GM12878 (cell line): ENCODE results near the gene IVD. TPM values are rescaled to one million over a fixed set of nuclear protein-coding genes. Genes with fewer than 3 reads are reported as not detected.

Experiments used
- ATAC-seq: fragments of 200-7000 bp; cut with Tn5 transposase; 3 replicates; pipeline ENCODE4 v1.9.1; 2020; ENCODE audit warnings: mild to moderate bottlenecking, moderate library complexity
- BruUV-seq: library from RNA; stranded (reverse); fragments of 400-500 nt; replicated peaks from 2 replicates; lab custom pipeline; 2021; lab: Mats Ljungman, UMichigan
- CTCF ChIA-PET: fragments of 300-600 bp; sonication (Branson Sonifier 250); formaldehyde crosslinking; extraction: SDS; loops from one replicate; lab custom pipeline; 2021; ENCODE audit warnings: inconsistent platforms; lab: Yijun Ruan, JAX
- POLR2A ChIA-PET: fragments of 350-600 bp; formaldehyde crosslinking; extraction: SDS; loops from one replicate; lab custom pipeline; 2021; ENCODE audit warnings: inconsistent platforms; lab: Charles Lee
- RAD21 ChIA-PET: fragments of 300-600 bp; sonication (Branson Sonifier 250); formaldehyde crosslinking; loops from one replicate; lab custom pipeline; 2023; ENCODE audit warnings: antibody characterized with exemption; ENCODE audit not compliant: unreplicated experiment; lab: Charles Lee
- SMC1A ChIA-PET: fragments of 300-600 bp; sonication (Branson Sonifier 250); formaldehyde crosslinking; loops from one replicate; lab custom pipeline; 2023; ENCODE audit not compliant: unreplicated experiment, uncharacterized antibody; lab: Charles Lee
- DNase-seq: peaks from one replicate; pipeline ENCODE4 v3.0.0-alpha.2; 2011; ENCODE audit warnings: low read depth, low spot score
- FAIRE-seq: peaks from 3 replicates; lab custom pipeline; 2011; peaks lifted over from hg19 to GRCh38; lab: Jason Lieb, UNC
- H2AFZ ChIP-seq: 2 replicates; pipeline ENCODE4 v1.6.0; 2011; ENCODE audit warnings: low read depth, low read length, control low read depth; ENCODE audit not compliant: control insufficient read depth
- H3K27ac ChIP-seq: 2 replicates; pipeline ENCODE4 v1.5.1; 2011; ENCODE audit warnings: control low read depth; ENCODE audit not compliant: control insufficient read depth, insufficient read depth
- H3K27me3 ChIP-seq, 2 experiments: replicated peaks in 1 of 2; 2 replicates each; pipeline versions ENCODE4 v1.6.0 to v1.6.1; 2011; ENCODE audit warnings: low read length in 1 of 2; ENCODE audit not compliant: control insufficient read depth in 2 of 2, insufficient read depth in 2 of 2
- H3K36me3 ChIP-seq, 2 experiments: 2 replicates each; pipeline ENCODE4 v1.5.1; 2011; ENCODE audit warnings: low read length in 1 of 2; ENCODE audit not compliant: control insufficient read depth in 2 of 2, insufficient read depth in 2 of 2
- H3K4me1 ChIP-seq: 2 replicates; pipeline ENCODE4 v1.6.1; 2011; ENCODE audit warnings: mild to moderate bottlenecking, low read length, moderate library complexity, mixed read lengths; ENCODE audit not compliant: control insufficient read depth, insufficient read depth
- H3K4me2 ChIP-seq: 2 replicates; pipeline ENCODE4 v1.6.0; 2011; ENCODE audit warnings: control low read depth; ENCODE audit not compliant: control insufficient read depth, insufficient read depth
- H3K4me3 ChIP-seq: fragments of 200-600 bp; sonication (generic); 2 replicates; pipeline ENCODE4 v1.5.1; 2016
- H3K79me2 ChIP-seq: 2 replicates; pipeline ENCODE4 v1.6.0; 2011; ENCODE audit warnings: low read length; ENCODE audit not compliant: control insufficient read depth, insufficient read depth
- H3K9ac ChIP-seq: 2 replicates; pipeline ENCODE4 v1.8.0; 2011; ENCODE audit warnings: low read length, control low read depth, mixed read lengths; ENCODE audit not compliant: control insufficient read depth, insufficient read depth
- H3K9me3 ChIP-seq: replicated peaks from 3 replicates; pipeline ENCODE4 v1.5.1; 2011; ENCODE audit warnings: mild to moderate bottlenecking, low read length; ENCODE audit not compliant: control insufficient read depth, insufficient read depth
- H4K20me1 ChIP-seq: 2 replicates; pipeline ENCODE4 v1.6.0; 2011; ENCODE audit not compliant: control insufficient read depth, insufficient read depth
- ATF3 ChIP-seq: IDR thresholded peaks from 2 replicates; pipeline ENCODE4 v1.6.1; 2011; ENCODE audit warnings: low read depth, mild to moderate bottlenecking, low read length, moderate library complexity, borderline replicate concordance; ENCODE audit errors: extremely low read depth
- CREB1 ChIP-seq: IDR thresholded peaks from 2 replicates; pipeline ENCODE4 v1.6.1; 2012; ENCODE audit warnings: low read depth, mild to moderate bottlenecking, inconsistent platforms
- CREM ChIP-seq: IDR thresholded peaks from 2 replicates; pipeline ENCODE4 v1.6.1; 2014; ENCODE audit warnings: antibody characterized with exemption, low read depth
- E2F4 ChIP-seq: IDR thresholded peaks from 2 replicates; pipeline ENCODE4 v1.6.1; 2012; ENCODE audit warnings: low read depth, low read length, improper control_type of control experiment
- ETV6 ChIP-seq, 2 experiments: fragments of 450-650 bp in 1 of 2; IDR thresholded peaks in 1 of 2; conservative IDR thresholded peaks in 1 of 2; 2 replicates each; pipeline ENCODE4 v1.6.1; 2014; ENCODE audit warnings: antibody characterized with exemption in 1 of 2, borderline replicate concordance in 1 of 2, low read depth in 1 of 2, mild to moderate bottlenecking in 1 of 2, moderate library complexity in 1 of 2
- GABPA ChIP-seq: IDR thresholded peaks from 2 replicates; pipeline ENCODE4 v1.6.1; 2014; ENCODE audit warnings: antibody characterized with exemption, low read depth, mild to moderate bottlenecking, inconsistent platforms
- HDAC2 ChIP-seq: fragments of 200-600 bp; sonication (generic); IDR thresholded peaks from 2 replicates; pipeline ENCODE4 v1.6.1; 2017
- JUNB ChIP-seq: IDR thresholded peaks from 2 replicates; pipeline ENCODE4 v1.6.1; 2016; ENCODE audit warnings: antibody characterized with exemption, mild to moderate bottlenecking
- MYB ChIP-seq: fragments of 150-350 bp; IDR thresholded peaks from 2 replicates; pipeline ENCODE4 v1.6.1; 2014; ENCODE audit warnings: mild to moderate bottlenecking, low read depth, low read length, borderline replicate concordance
- NFXL1 ChIP-seq: fragments of 450-650 bp; IDR thresholded peaks from 2 replicates; pipeline ENCODE4 v1.6.1; 2017; ENCODE audit warnings: antibody characterized with exemption, mild to moderate bottlenecking, borderline replicate concordance
- NFYA ChIP-seq: IDR thresholded peaks from 2 replicates; pipeline ENCODE4 v1.6.1; 2011; ENCODE audit warnings: low read depth, mild to moderate bottlenecking, low read length, improper control_type of control experiment, borderline replicate concordance
- RB1 ChIP-seq: fragments of 450-650 bp; formaldehyde crosslinking; IDR thresholded peaks from 2 replicates; pipeline ENCODE4 v1.6.1; 2017; ENCODE audit warnings: mild to moderate bottlenecking, borderline replicate concordance
- RUNX3 ChIP-seq: IDR thresholded peaks from 2 replicates; pipeline ENCODE4 v1.6.1; 2012; ENCODE audit warnings: low read length, inconsistent platforms
- SIN3A ChIP-seq: IDR thresholded peaks from 2 replicates; pipeline ENCODE4 v1.6.1; 2012; ENCODE audit warnings: low read depth, low read length, improper control_type of control experiment
- SMARCA5 ChIP-seq: fragments of 450-650 bp; IDR thresholded peaks from 2 replicates; pipeline ENCODE4 v1.6.1; 2017; ENCODE audit warnings: mild to moderate bottlenecking
- SMC3 ChIP-seq: IDR thresholded peaks from 2 replicates; pipeline ENCODE4 v1.6.1; 2011; ENCODE audit warnings: low read length, improper control_type of control experiment, borderline replicate concordance
- TCF3 ChIP-seq: IDR thresholded peaks from 2 replicates; pipeline ENCODE4 v1.6.1; 2012; ENCODE audit warnings: low read depth, mild to moderate bottlenecking, low read length, borderline replicate concordance; ENCODE audit not compliant: insufficient read depth
- ZNF274 ChIP-seq: IDR thresholded peaks from one replicate; pipeline ENCODE4 v1.8.0; 2011; ENCODE audit not compliant: insufficient read length, insufficient read depth
- ZNF384 ChIP-seq: IDR thresholded peaks from 2 replicates; pipeline ENCODE4 v1.6.1; 2012; ENCODE audit warnings: low read depth, mild to moderate bottlenecking, low read length, improper control_type of control experiment, borderline replicate concordance
- ZNF687 ChIP-seq: fragments of 450-650 bp; IDR thresholded peaks from 2 replicates; pipeline ENCODE4 v1.6.1; 2017; ENCODE audit warnings: mild to moderate bottlenecking, moderate library complexity
- ZSCAN29 ChIP-seq: fragments of 450-650 bp; IDR thresholded peaks from 2 replicates; pipeline ENCODE4 v1.6.1; 2017; ENCODE audit warnings: mild to moderate bottlenecking, moderate library complexity
- WGBS: methylation state at CpG from one replicate; pipeline ENCODE4 v1.1.6; 2016; ENCODE audit warnings: low lambda C conversion rate; ENCODE audit not compliant: insufficient replicate concordance, insufficient coverage; ENCODE audit errors: missing lambda C conversion rate; 5-methylcytosine and 5-hydroxymethylcytosine counted together
- in situ Hi-C: fragments of 300-500 bp; cut with MboI; formaldehyde crosslinking; loops from 9 replicates; pipeline ENCODE4 v1.14.3; 2018; ENCODE audit warnings: mixed read lengths
- intact Hi-C: fragments of 100-400 bp; cut with micrococcal nuclease; formaldehyde crosslinking; loops from one replicate; pipeline ENCODE4 v1.14.2; 2022; ENCODE audit not compliant: unreplicated experiment
- polyA plus RNA-seq, 11 experiments: library from polyadenylated mRNA; depleted of rRNA in 4 of 11; unstranded in 6 of 11; stranded (reverse) in 5 of 11; fragments of >200 nt; fragmentation: Nextera tagmentation in 4 of 11; fragmentation: Illumina TruSeq in 1 of 11; extraction: Ambion mirVana in 4 of 11; extraction: Trizol in 1 of 11; gene quantifications; 1 replicate in 1 of 11; 2 replicates in 10 of 11; pipeline versions ENCODE4 v1.2.1 to v1.2.3, GENCODE V29; 2011 to 2016; ENCODE audit warnings: inconsistent platforms in 2 of 11, missing spikeins in 2 of 11, low read depth in 1 of 11
- total RNA-seq, 4 experiments: library from RNA; depleted of rRNA in 3 of 4; stranded (reverse); fragments of >200 nt in 3 of 4; fragmentation: Illumina TruSeq in 1 of 4; extraction: Trizol in 1 of 4; gene quantifications; 2 replicates each; pipeline versions ENCODE4 v1.2.1 to v1.2.3, GENCODE V29; 2013 to 2021

IVD gene
- total and polyA plus RNA-seq, 10 of the 15 experiments (the other 5 are each of a cell fraction or from before 2014, with no cell fraction given): 5.3 to 59.8 (median 45.7) TPM

GRCh38 chr15:40409366-40409765, 3.8 kb downstream of the IVD start:
- ChIA-PET RAD21 (interaction anchor here (1.5 kb wide), 1 partner anchor 11 kb away, joined by 4 read pairs; no protein-coding TSS in a partner anchor), CTCF (interaction anchor here (0.6 to 6.3 kb wide), 6 partner anchors 10 to 388 kb away, joined by 3 to 47 read pairs (median 6); partner anchors contain the start of gene BAHD1), POLR2A (interaction anchor here (0.6 to 1.5 kb wide), 4 partner anchors 8 to 226 kb away, joined by 3 to 5 read pairs (median 4); no protein-coding TSS in a partner anchor), SMC1A (interaction anchor here (0.6 to 3.3 kb wide), 2 partner anchors 10 to 11 kb away, joined by 3 to 29 read pairs; no protein-coding TSS in a partner anchor)
- DNase-seq: no peak
- H3K27ac ChIP-seq: no peak overlapping the region
- H4K20me1 ChIP-seq: no peaks in the 10 kb centered on the region
- no peak overlapping the region for H2AFZ ChIP-seq
- BruUV-seq: no TSS peak
- WGBS: 26% methylated on average over 3 of the region's 3 CpGs
- in situ Hi-C loops: no loop called here
- H3K36me3 ChIP-seq: peaks cover 17 to 23% of the 10 kb centered on the region in 2 experiments
- H3K4me2 ChIP-seq: 0 out of 2 replicates have a peak overlapping the region, but pooled peaks have one; percentile 23
- peak; percentile 49 for ATAC-seq
- no peak overlapping the region for H3K4me3 ChIP-seq
- peaks cover 15% of the 10 kb centered on the region for H3K79me2 ChIP-seq
- H3K27me3 ChIP-seq: no peaks in the 10 kb centered on the region
- peaks cover 32% of the 10 kb centered on the region for H3K4me1 ChIP-seq
- no peak overlapping the region for H3K9ac ChIP-seq
- H3K9me3 ChIP-seq: no peaks in the 10 kb centered on the region
- intact Hi-C loops: no loop called here
- FAIRE-seq: peak; percentile 49
- TF ChIP-seq ZNF384: peak; percentile 78
- peak; percentile 36; the same call in 1 of the 2 replicates for TF ChIP-seq GABPA
- no peak for TF ChIP-seq ZSCAN29
- no peak for TF ChIP-seq SMARCA5
- no peak for TF ChIP-seq NFXL1
- TF ChIP-seq RB1: no peak
- no peak for TF ChIP-seq ZNF687
- no peak for TF ChIP-seq SMC3
- TF ChIP-seq SIN3A: no peak
- 0 out of 4 replicates have a peak, but pooled peaks of 1 of the 2 experiments have one; percentile 67 for TF ChIP-seq ETV6 (conservative IDR thresholded peaks at IDR 0.05 in 1 of 2, IDR thresholded peaks at IDR 0.05 in 1 of 2; ENCODE audit: borderline replicate concordance in 1 of 2, low read depth in 1 of 2)
- no peak for TF ChIP-seq E2F4
- TF ChIP-seq ZNF274: no peak
- peak; percentile 58 for TF ChIP-seq RUNX3
- no peak for TF ChIP-seq HDAC2
- peak; percentile 69 for TF ChIP-seq CREM
- TF ChIP-seq TCF3: no peak
- no peak for TF ChIP-seq ATF3
- no peak for TF ChIP-seq NFYA
- peak; percentile 61 for TF ChIP-seq JUNB
- TF ChIP-seq MYB: no peak
- peak; percentile 88 for TF ChIP-seq CREB1
